HepG2 (cell line): ENCODE data around the gene YY1. TPM values are rescaled to one million over a fixed set of nuclear protein-coding genes. Genes with fewer than 3 reads are reported as not detected.

ENCODE experiments used
- AFF4 ChIP-seq: sonication (generic); formaldehyde crosslinking; IDR thresholded peaks from 2 replicates; pipeline ENCODE4 v1.4.0; 2020; ENCODE audit warnings: missing genetic modification reagents
- AGO2 ChIP-seq: fragments of 200-400 bp; formaldehyde crosslinking; optimal IDR thresholded peaks from 2 replicates; pipeline ENCODE3; 2017; ENCODE audit warnings: mild to moderate bottlenecking, low read depth, low read length, moderate library complexity
- ATF2 ChIP-seq: sonication (generic); formaldehyde crosslinking; IDR thresholded peaks from 2 replicates; pipeline ENCODE4 v1.4.0; 2020; ENCODE audit warnings: missing genetic modification reagents
- GPBP1L1 ChIP-seq: sonication (generic); formaldehyde crosslinking; IDR thresholded peaks from 2 replicates; pipeline ENCODE4 v1.5.0; 2020; ENCODE audit warnings: mild to moderate bottlenecking, missing genetic modification reagents
- HNRNPLL ChIP-seq: fragments of 200-400 bp; formaldehyde crosslinking; IDR thresholded peaks from 2 replicates; pipeline ENCODE4 v1.6.1; 2017; ENCODE audit warnings: mild to moderate bottlenecking, low read depth, low read length; ENCODE audit not compliant: poor library complexity, severe bottlenecking
- ISX ChIP-seq: sonication (generic); formaldehyde crosslinking; conservative IDR thresholded peaks from 2 replicates; pipeline ENCODE4 v1.5.0; 2020; ENCODE audit warnings: missing genetic modification reagents
- MEF2D ChIP-seq: sonication (generic); formaldehyde crosslinking; IDR thresholded peaks from 2 replicates; pipeline ENCODE4 v1.5.1; 2020; ENCODE audit warnings: mild to moderate bottlenecking, missing genetic modification reagents
- PRDM10 ChIP-seq: sonication (generic); formaldehyde crosslinking; IDR thresholded peaks from 2 replicates; pipeline ENCODE4 v1.4.0; 2020; ENCODE audit warnings: low read depth, missing genetic modification reagents
- YY1 ChIP-seq: IDR thresholded peaks from 2 replicates; pipeline ENCODE4 v1.6.1; 2011; ENCODE audit warnings: low read length, low read depth, moderate library complexity, mild to moderate bottlenecking; ENCODE audit not compliant: insufficient read depth, insufficient replicate concordance
- ZFP37 ChIP-seq: sonication (generic); formaldehyde crosslinking; IDR thresholded peaks from 2 replicates; pipeline ENCODE4 v1.4.0; 2020; ENCODE audit warnings: missing genetic modification reagents, borderline replicate concordance
- ZFX ChIP-seq: sonication (generic); formaldehyde crosslinking; IDR thresholded peaks from 2 replicates; pipeline ENCODE4 v1.4.0; 2020; ENCODE audit warnings: mild to moderate bottlenecking, low read depth, missing genetic modification reagents, moderate library complexity
- ZKSCAN5 ChIP-seq: sonication (generic); formaldehyde crosslinking; IDR thresholded peaks from 2 replicates; pipeline ENCODE4 v1.5.1; 2020; ENCODE audit warnings: mild to moderate bottlenecking, missing genetic modification reagents
- ZMYM2 ChIP-seq: sonication (generic); formaldehyde crosslinking; IDR thresholded peaks from 2 replicates; pipeline ENCODE4 v1.8.0; 2022; ENCODE audit warnings: mild to moderate bottlenecking, missing genetic modification reagents
- ZNF33B ChIP-seq: sonication (generic); formaldehyde crosslinking; IDR thresholded peaks from 2 replicates; pipeline ENCODE4 v1.5.1; 2020; ENCODE audit warnings: mild to moderate bottlenecking, missing genetic modification reagents
- ZNF44 ChIP-seq: sonication (generic); formaldehyde crosslinking; IDR thresholded peaks from 2 replicates; pipeline ENCODE4 v1.5.1; 2020; ENCODE audit warnings: mild to moderate bottlenecking, missing genetic modification reagents
- ZNF720 ChIP-seq: sonication (generic); formaldehyde crosslinking; IDR thresholded peaks from 2 replicates; pipeline ENCODE4 v1.4.0; 2020; ENCODE audit warnings: missing genetic modification reagents
- ZNF768 ChIP-seq: sonication (generic); formaldehyde crosslinking; IDR thresholded peaks from 2 replicates; pipeline ENCODE4 v1.4.0; 2020; ENCODE audit warnings: missing genetic modification reagents
- ZSCAN22 ChIP-seq: sonication (generic); formaldehyde crosslinking; IDR thresholded peaks from 2 replicates; pipeline ENCODE4 v1.4.0; 2020; ENCODE audit warnings: mild to moderate bottlenecking, missing genetic modification reagents
- ZZZ3 ChIP-seq: sonication (generic); formaldehyde crosslinking; IDR thresholded peaks from 2 replicates; pipeline ENCODE4 v1.4.0; 2020; ENCODE audit warnings: missing genetic modification reagents, mild to moderate bottlenecking, borderline replicate concordance
- polyA plus RNA-seq, 8 experiments: library from polyadenylated mRNA; depleted of rRNA in 3 of 8; stranded (reverse) in 7 of 8; unstranded in 1 of 8; fragments of >200 nt; fragmentation: Illumina TruSeq in 4 of 8; extraction: Trizol in 4 of 8; gene quantifications; 2 replicates each; pipeline versions ENCODE4 v1.2.1 to v1.2.3, GENCODE V29; 2011 to 2016; ENCODE audit warnings: low read depth in 4 of 8, missing spikeins in 1 of 8, mixed read lengths in 1 of 8; ENCODE audit not compliant: insufficient read depth in 1 of 8
- total RNA-seq, 5 experiments: library from RNA; depleted of rRNA; stranded (reverse); fragments of >200 nt; fragmentation: Illumina TruSeq; extraction: Trizol; gene quantifications; 2 replicates each; pipeline ENCODE4 v1.2.3, GENCODE V29; 2016; ENCODE audit warnings: low read depth in 1 of 5

YY1 gene
- total and polyA plus RNA-seq, 2 of the 13 experiments (the other 11 are each of a cell fraction or from before 2014, with no cell fraction given), result 29.4 to 68.1 TPM

GRCh38 chr14:100223332-100224201 is 15.4 kb upstream of the YY1 start (continued):
- TF ChIP-seq AFF4 (CRISPR knock-in tag), result peak; percentile 41; the same call in 1 of the 2 replicates
- no peak for TF ChIP-seq ZNF720 (CRISPR knock-in tag)
- no peak for TF ChIP-seq ATF2 (CRISPR knock-in tag)
- peak; percentile 18; the same call in 1 of the 2 replicates for TF ChIP-seq ZFX (CRISPR knock-in tag)
- peak; percentile 67 for TF ChIP-seq YY1
- no peak for TF ChIP-seq ZNF33B (CRISPR knock-in tag)
- TF ChIP-seq AGO2, result no peak
- TF ChIP-seq GPBP1L1 (CRISPR knock-in tag), result no peak
- no peak for TF ChIP-seq ZZZ3 (CRISPR knock-in tag)
- TF ChIP-seq ZFP37, result no peak
- TF ChIP-seq ZNF768, result no peak
- no peak for TF ChIP-seq ZSCAN22 (CRISPR knock-in tag)
- 0 out of 2 replicates have a peak, but pooled peaks have one; percentile 47 for TF ChIP-seq MEF2D (CRISPR knock-in tag)
- no peak for TF ChIP-seq ZKSCAN5 (CRISPR knock-in tag)
- no peak for TF ChIP-seq HNRNPLL
- no peak for TF ChIP-seq ZMYM2 (CRISPR knock-in tag)
- no peak for TF ChIP-seq ZNF44
- no peak for TF ChIP-seq PRDM10
- TF ChIP-seq ISX, result no peak
